Chondrocyte (in vitro differentiated cells): Measurements from ENCODE around the gene GIT2. TPM values are rescaled to one million over a fixed set of nuclear protein-coding genes. Genes with fewer than 3 reads are reported as not detected.

Experiments used
- DNase-seq: peaks from one replicate; pipeline ENCODE4 v3.0.0; 2021; ENCODE audit warnings: mixed read lengths, low spot score
- H3K27ac Mint-ChIP-seq: one replicate; pipeline ENCODE4 v1.8.0; 2021; ENCODE audit warnings: mild to moderate bottlenecking, moderate library complexity, mixed read lengths; ENCODE audit not compliant: unreplicated experiment
- H3K27me3 Mint-ChIP-seq: 2 replicates; pipeline ENCODE4 v1.8.0; 2021; ENCODE audit warnings: low read depth, mixed read lengths
- H3K36me3 Mint-ChIP-seq: 2 replicates; pipeline ENCODE4 v1.8.0; 2021; ENCODE audit warnings: low read depth, mixed read lengths
- H3K4me1 Mint-ChIP-seq: 2 replicates; pipeline ENCODE4 v1.8.0; 2021; ENCODE audit warnings: low read depth, mild to moderate bottlenecking, mixed read lengths
- H3K4me3 Mint-ChIP-seq: one replicate; pipeline ENCODE4 v1.8.0; 2021; ENCODE audit warnings: mild to moderate bottlenecking, moderate library complexity, mixed read lengths; ENCODE audit not compliant: unreplicated experiment
- H3K9me3 Mint-ChIP-seq: 2 replicates; pipeline ENCODE4 v1.8.0; 2021; ENCODE audit warnings: low read depth, mixed read lengths
- CTCF ChIP-seq: fragments of 200-600 bp; sonication (generic); IDR thresholded peaks from 2 replicates; pipeline ENCODE4 v1.5.0; 2021; ENCODE audit warnings: antibody characterized with exemption, mild to moderate bottlenecking, moderate library complexity
- total RNA-seq: library from RNA; stranded (reverse); gene quantifications from 3 replicates; pipeline ENCODE4 v1.2.1, GENCODE V29; 2021

The GIT2 gene
- total RNA-seq, 1 donor from 2014 or later, result 38.1 TPM

- DNase-seq, result no peak
- Mint-ChIP-seq H3K9me3 (no peaks in the 10 kb centered on the region), H3K27ac (no peak overlapping the region)
Observed at GRCh38 chr12:109961612-109962011, 34.6 kb downstream of the GIT2 start.

GRCh38 chr12:109961201-109961600 lies 35.0 kb downstream of the GIT2 start:
- Mint-ChIP-seq H3K4me1 (no peaks in the 10 kb centered on the region), H3K27ac (no peak overlapping the region), H3K9me3 (no peaks in the 10 kb centered on the region), H3K4me3 (no peak overlapping the region), H3K27me3 (no peaks in the 10 kb centered on the region), H3K36me3 (peaks cover 22% of the 10 kb centered on the region)
- no peak for DNase-seq
- TF ChIP-seq CTCF, result no peak

More at GRCh38 chr12:109961612-109962011, 34.6 kb downstream of the GIT2 start:
- TF ChIP-seq CTCF, result no peak
- Mint-ChIP-seq H3K4me1 (no peaks in the 10 kb centered on the region), H3K27me3 (no peaks in the 10 kb centered on the region), H3K36me3 (peaks cover 24% of the 10 kb centered on the region), H3K4me3 (no peak overlapping the region)

- no peak for DNase-seq
- no peak overlapping the region for H3K4me3 Mint-ChIP-seq
- H3K36me3 Mint-ChIP-seq, result peaks cover 15% of the 10 kb centered on the region
- H3K27me3 Mint-ChIP-seq, result no peaks in the 10 kb centered on the region
- no peak overlapping the region for H3K27ac Mint-ChIP-seq
- no peak for TF ChIP-seq CTCF
- H3K4me1 Mint-ChIP-seq, result no peaks in the 10 kb centered on the region
- no peaks in the 10 kb centered on the region for H3K9me3 Mint-ChIP-seq
Observed at GRCh38 chr12:109959411-109960093, 36.6 kb downstream of the GIT2 start.

- Mint-ChIP-seq H3K27me3 (no peaks in the 10 kb centered on the region), H3K27ac (no peak overlapping the region), H3K4me3 (no peak overlapping the region), H3K36me3 (peaks cover 15% of the 10 kb centered on the region), H3K4me1 (peaks cover 2% of the 10 kb centered on the region), H3K9me3 (no peaks in the 10 kb centered on the region)
- no peak for TF ChIP-seq CTCF
- DNase-seq, result no peak
Observed at GRCh38 chr12:109958374-109958773, 37.8 kb downstream of the GIT2 start.

- Mint-ChIP-seq H3K36me3 (peaks cover 18% of the 10 kb centered on the region), H3K27ac (no peak overlapping the region), H3K4me3 (no peak overlapping the region), H3K4me1 (peaks cover 48% of the 10 kb centered on the region), H3K27me3 (no peaks in the 10 kb centered on the region), H3K9me3 (no peaks in the 10 kb centered on the region)
- no peak for TF ChIP-seq CTCF
- DNase-seq, result no peak
Observed at GRCh38 chr12:109953656-109954055, 42.5 kb downstream of the GIT2 start.
